ENCODE results near the gene CYP24A1. TPM values are rescaled to one million over a fixed set of nuclear protein-coding genes. Genes with fewer than 3 reads are reported as not detected.
A peak's percentile ranks its signal among the peaks of the same experiment; 100 is the strongest.

Gene CYP24A1
- total RNA-seq: under 1 TPM in 1 of 2 donors, not detected in 1; 0.08 TPM

- H3K27me3 Mint-ChIP-seq: peaks cover 52% of the 10 kb centered on the region
- H3K27ac Mint-ChIP-seq: no peak within 1 kb of the TSS
- H3K36me3 Mint-ChIP-seq (ENCODE audit: low read depth): no peaks in the 10 kb centered on the region
- no peak for ATAC-seq (replicated peaks)
- H3K9me3 Mint-ChIP-seq: no peaks in the 10 kb centered on the region
- no peaks in the 10 kb centered on the region for H3K4me1 Mint-ChIP-seq
- H3K4me3 Mint-ChIP-seq: peak within 1 kb of the TSS; percentile 61
Measured at GRCh38 chr20:54173653-54174456, at the start of gene CYP24A1. Gene CYP24A1 (minus strand): TSS chr20:54173986. CDS start chr20:54173579, 407 bp downstream.

GRCh38 chr20:54223285-54223684 lies 49.5 kb upstream of the CYP24A1 start:
- Mint-ChIP-seq H3K27me3 (no peaks in the 10 kb centered on the region), H3K4me3 (no peak overlapping the region), H3K9me3 (peaks cover 9% of the 10 kb centered on the region), H3K27ac (no peak overlapping the region), H3K4me1 (peaks cover 11% of the 10 kb centered on the region), H3K36me3 (ENCODE audit: low read depth) (peaks cover 15% of the 10 kb centered on the region)
- no peak for ATAC-seq (replicated peaks)

GRCh38 chr20:54221996-54222890 lies 48.5 kb upstream of the CYP24A1 start:
- Mint-ChIP-seq H3K27me3 (no peaks in the 10 kb centered on the region), H3K36me3 (ENCODE audit: low read depth) (peaks cover 26% of the 10 kb centered on the region), H3K4me1 (peaks cover 11% of the 10 kb centered on the region), H3K4me3 (peak overlapping the region; percentile 4), H3K9me3 (peaks cover under 1% of the 10 kb centered on the region), H3K27ac (peak overlapping the region; percentile 37)
- ATAC-seq (replicated peaks): no peak

GRCh38 chr20:54221353-54221752 lies 47.6 kb upstream of the CYP24A1 start:
- Mint-ChIP-seq H3K27me3 (no peaks in the 10 kb centered on the region), H3K27ac (peak overlapping the region; percentile 37), H3K4me3 (peak overlapping the region; percentile 4), H3K9me3 (no peaks in the 10 kb centered on the region), H3K4me1 (peaks cover 11% of the 10 kb centered on the region), H3K36me3 (ENCODE audit: low read depth) (peaks cover 35% of the 10 kb centered on the region)
- ATAC-seq (replicated peaks): peak; percentile 94

- peak overlapping the region; percentile 37 for H3K27ac Mint-ChIP-seq
- H3K4me1 Mint-ChIP-seq: peaks cover 11% of the 10 kb centered on the region
- no peaks in the 10 kb centered on the region for H3K27me3 Mint-ChIP-seq
- H3K4me3 Mint-ChIP-seq: no peak overlapping the region
- no peaks in the 10 kb centered on the region for H3K9me3 Mint-ChIP-seq
- H3K36me3 Mint-ChIP-seq (ENCODE audit: low read depth): peaks cover 41% of the 10 kb centered on the region
- ATAC-seq (replicated peaks): no peak
Measured at GRCh38 chr20:54220722-54221121, 46.9 kb upstream of the CYP24A1 start.

GRCh38 chr20:54219751-54220426 lies 46.1 kb upstream of the CYP24A1 start:
- no peak for ATAC-seq (replicated peaks)
- H3K27ac Mint-ChIP-seq: no peak overlapping the region

GRCh38 chr20:54218470-54218869 lies 44.7 kb upstream of the CYP24A1 start:
- H3K4me1 Mint-ChIP-seq: peaks cover 11% of the 10 kb centered on the region
- H3K27ac Mint-ChIP-seq: no peak overlapping the region
- ATAC-seq (replicated peaks): no peak

More at GRCh38 chr20:54219751-54220426, 46.1 kb upstream of the CYP24A1 start:
- Mint-ChIP-seq H3K4me3 (no peak overlapping the region), H3K9me3 (no peaks in the 10 kb centered on the region), H3K4me1 (peaks cover 11% of the 10 kb centered on the region), H3K36me3 (ENCODE audit: low read depth) (peaks cover 49% of the 10 kb centered on the region), H3K27me3 (no peaks in the 10 kb centered on the region)

GRCh38 chr20:54217762-54218161 lies 44.0 kb upstream of the CYP24A1 start:
- Mint-ChIP-seq H3K9me3 (no peaks in the 10 kb centered on the region), H3K36me3 (ENCODE audit: low read depth) (peaks cover 60% of the 10 kb centered on the region), H3K4me3 (no peak overlapping the region), H3K4me1 (peaks cover 11% of the 10 kb centered on the region), H3K27me3 (no peaks in the 10 kb centered on the region), H3K27ac (no peak overlapping the region)
- ATAC-seq (replicated peaks): no peak

More at GRCh38 chr20:54218470-54218869, 44.7 kb upstream of the CYP24A1 start:
- Mint-ChIP-seq H3K27me3 (no peaks in the 10 kb centered on the region), H3K4me3 (no peak overlapping the region), H3K36me3 (ENCODE audit: low read depth) (peaks cover 60% of the 10 kb centered on the region), H3K9me3 (no peaks in the 10 kb centered on the region)

GRCh38 chr20:54215157-54215789 lies 41.5 kb upstream of the CYP24A1 start:
- H3K27ac Mint-ChIP-seq: no peak overlapping the region
- peaks cover 66% of the 10 kb centered on the region for H3K36me3 Mint-ChIP-seq (ENCODE audit: low read depth)
- no peaks in the 10 kb centered on the region for H3K9me3 Mint-ChIP-seq
- no peaks in the 10 kb centered on the region for H3K27me3 Mint-ChIP-seq
- H3K4me1 Mint-ChIP-seq: no peaks in the 10 kb centered on the region
- ATAC-seq (replicated peaks): no peak
- H3K4me3 Mint-ChIP-seq: no peak overlapping the region

- Mint-ChIP-seq H3K36me3 (ENCODE audit: low read depth) (peaks cover 68% of the 10 kb centered on the region), H3K4me3 (no peak overlapping the region), H3K4me1 (peaks cover 6% of the 10 kb centered on the region), H3K9me3 (no peaks in the 10 kb centered on the region), H3K27ac (no peak overlapping the region), H3K27me3 (no peaks in the 10 kb centered on the region)
- no peak for ATAC-seq (replicated peaks)
Measured at GRCh38 chr20:54214566-54214965, 40.8 kb upstream of the CYP24A1 start.

- H3K4me1 Mint-ChIP-seq: peaks cover 14% of the 10 kb centered on the region
- no peaks in the 10 kb centered on the region for H3K9me3 Mint-ChIP-seq
- no peak for ATAC-seq (replicated peaks)
- peaks cover 57% of the 10 kb centered on the region for H3K36me3 Mint-ChIP-seq (ENCODE audit: low read depth)
- H3K27ac Mint-ChIP-seq: no peak overlapping the region
- no peaks in the 10 kb centered on the region for H3K27me3 Mint-ChIP-seq
- H3K4me3 Mint-ChIP-seq: no peak overlapping the region
Measured at GRCh38 chr20:54212871-54213270, 39.1 kb upstream of the CYP24A1 start.

GRCh38 chr20:54212226-54212625 lies 38.4 kb upstream of the CYP24A1 start:
- no peak for ATAC-seq (replicated peaks)
- H3K27ac Mint-ChIP-seq: no peak overlapping the region
- H3K27me3 Mint-ChIP-seq: no peaks in the 10 kb centered on the region

GRCh38 chr20:54209216-54209813 lies 35.5 kb upstream of the CYP24A1 start:
- no peaks in the 10 kb centered on the region for H3K9me3 Mint-ChIP-seq
- H3K4me3 Mint-ChIP-seq: peak overlapping the region; percentile 85
- peak overlapping the region; percentile 84 for H3K27ac Mint-ChIP-seq
- H3K27me3 Mint-ChIP-seq: no peaks in the 10 kb centered on the region
- ATAC-seq (replicated peaks): no peak
- H3K36me3 Mint-ChIP-seq (ENCODE audit: low read depth): peaks cover 21% of the 10 kb centered on the region
- peaks cover 27% of the 10 kb centered on the region for H3K4me1 Mint-ChIP-seq

More at GRCh38 chr20:54212226-54212625, 38.4 kb upstream of the CYP24A1 start:
- H3K36me3 Mint-ChIP-seq (ENCODE audit: low read depth): peaks cover 50% of the 10 kb centered on the region
- H3K4me1 Mint-ChIP-seq: peaks cover 14% of the 10 kb centered on the region
- no peaks in the 10 kb centered on the region for H3K9me3 Mint-ChIP-seq
- no peak overlapping the region for H3K4me3 Mint-ChIP-seq

All from activated T-helper 17 cell treated with anti-CD3 and anti-CD28 coated beads, Interleukin-2, amount 50 U/mL, for 72 hours (primary cell).